Measurements from ENCODE around the gene MYO1F. TPM values are rescaled to one million over a fixed set of nuclear protein-coding genes. Genes with fewer than 3 reads are reported as not detected.

Gene MYO1F
- total and polyA plus RNA-seq, 2 of the 13 experiments (the other 11 are each of a cell fraction or from before 2014, with no cell fraction given) = 0.09 to 0.13 TPM

GRCh38 chr19:8614455-8614854, 37.2 kb upstream of the MYO1F start:
- H4K20me1 ChIP-seq (ENCODE audit: insufficient read depth, low read length) = no peaks in the 10 kb centered on the region
- H3K36me3 ChIP-seq (replicated peaks in 1 of 2; ENCODE audit: control insufficient read depth in 1 of 2, insufficient read depth in 2 of 2, low read length in 2 of 2) = no peaks in the 10 kb centered on the region
- no peak overlapping the region for H3K4me2 ChIP-seq (ENCODE audit: low read depth, low read length)

GRCh38 chr19:8612807-8613171, 35.5 kb upstream of the MYO1F start:
- DNase-seq (ENCODE audit: low spot score) (no peak), FAIRE-seq (no peak), ATAC-seq (no peak)
- H4K20me1 ChIP-seq (ENCODE audit: insufficient read depth, low read length) = no peaks in the 10 kb centered on the region
- intact Hi-C loops (cut with micrococcal nuclease; ENCODE audit: unreplicated experiment) = no loop called here
- ChIA-PET POLR2A (interaction anchor here (0.9 kb wide), 1 partner anchor 19 kb away, joined by 3 read pairs; no protein-coding TSS in a partner anchor), CTCF (ENCODE audit: low intra/inter-chr PET ratio, low total read pairs) (no interaction called here)
- H2AFZ ChIP-seq (ENCODE audit: low read length) = no peak overlapping the region
- no peaks in the 10 kb centered on the region for H3K9me3 ChIP-seq (ENCODE audit: low read length)
- no TSS peak for BruUV-seq (replicated peaks)
- H3K79me2 ChIP-seq (ENCODE audit: insufficient read depth, low read length) = no peaks in the 10 kb centered on the region
- TF ChIP-seq ZNF121 (CRISPR knock-in tag; IDR thresholded peaks at IDR 0.05) (0 out of 2 replicates have a peak, but pooled peaks have one; percentile 2), ZFYVE20 (CRISPR knock-in tag; IDR thresholded peaks at IDR 0.05; ENCODE audit: borderline replicate concordance, low read depth) (no peak)
- WGBS (ENCODE audit: low lambda C conversion rate) = 44% methylated on average over 4 of the region's 5 CpGs
- H3K4me1 ChIP-seq (ENCODE audit: insufficient read depth, low read length) = peaks cover 34% of the 10 kb centered on the region
- no peak overlapping the region for H3K27ac ChIP-seq (ENCODE audit: extremely low read length, insufficient read depth, low read length)
- in situ Hi-C loops (cut with HindIII; ENCODE audit: extremely low pct_ligation_motif_present, low pct_unique_long_range_greater_than_20kb) = no loop called here
- H3K36me3 ChIP-seq (replicated peaks in 1 of 2; ENCODE audit: control insufficient read depth in 1 of 2, insufficient read depth in 2 of 2, low read length in 2 of 2) = no peaks in the 10 kb centered on the region
- H3K27me3 ChIP-seq (ENCODE audit: control insufficient read depth in 1 of 2, insufficient read depth in 2 of 2, low read length in 2 of 2) = peaks cover 0 to 7% of the 10 kb centered on the region in 2 experiments; a peak in 2 of 5 replicates
- H3K4me3 ChIP-seq (replicated peaks in 1 of 3; ENCODE audit: insufficient read depth in 1 of 3, low read depth in 2 of 3, low read length in 3 of 3) = no peak overlapping the region
- no peak overlapping the region for H3K9ac ChIP-seq (ENCODE audit: insufficient read depth, low read depth, low read length)
- no peak overlapping the region for H3K4me2 ChIP-seq (ENCODE audit: low read depth, low read length)

More at GRCh38 chr19:8614455-8614854, 37.2 kb upstream of the MYO1F start:
- Histone ChIP-seq H3K4me3 (replicated peaks in 1 of 3; ENCODE audit: insufficient read depth in 1 of 3, low read depth in 2 of 3, low read length in 3 of 3) (no peak overlapping the region), H2AFZ (ENCODE audit: low read length) (no peak overlapping the region), H3K27me3 (ENCODE audit: control insufficient read depth in 1 of 2, insufficient read depth in 2 of 2, low read length in 2 of 2) (peaks cover 0 to 7% of the 10 kb centered on the region in 2 experiments; a peak in 2 of 5 replicates), H3K79me2 (ENCODE audit: insufficient read depth, low read length) (no peaks in the 10 kb centered on the region), H3K9me3 (ENCODE audit: low read length) (no peaks in the 10 kb centered on the region), H3K27ac (ENCODE audit: extremely low read length, insufficient read depth, low read length) (no peak overlapping the region), H3K4me1 (ENCODE audit: insufficient read depth, low read length) (peaks cover 29% of the 10 kb centered on the region), H3K9ac (ENCODE audit: insufficient read depth, low read depth, low read length) (no peak overlapping the region)
- no peak for ATAC-seq
- intact Hi-C loops (cut with micrococcal nuclease; ENCODE audit: unreplicated experiment) = no loop called here
- WGBS (ENCODE audit: low lambda C conversion rate) = 54% methylated on average over 2 of the region's 2 CpGs
- ChIA-PET POLR2A (no interaction called here), CTCF (ENCODE audit: low intra/inter-chr PET ratio, low total read pairs) (interaction anchor here (0.7 to 4.3 kb wide), 2 partner anchors 27 to 79 kb away, joined by 3 to 45 read pairs; no protein-coding TSS in a partner anchor)
- BruUV-seq (replicated peaks) = no TSS peak
- no peak for FAIRE-seq
- in situ Hi-C loops (cut with HindIII; ENCODE audit: extremely low pct_ligation_motif_present, low pct_unique_long_range_greater_than_20kb) = no loop called here
- no peak for DNase-seq (ENCODE audit: low spot score)
- peak; percentile 96 for TF ChIP-seq ZNF329 (CRISPR knock-in tag; IDR thresholded peaks at IDR 0.05; ENCODE audit: low read depth)
- TF ChIP-seq TRIM22 (IDR thresholded peaks at IDR 0.05) = no peak

Data from HepG2 (cell line).